Esophagus muscularis mucosa (tissue), 3 donors: ENCODE measurements around the gene FXYD7.

Experiments used
- CTCF ChIP-seq, 3 experiments: fragments of 200-600 bp in 2 of 3; fragments of 450-650 bp in 1 of 3; sonication (generic) in 2 of 3; IDR thresholded peaks; one replicate each; pipeline ENCODE4 v1.5.1; 2017 to 2019; ENCODE audit warnings: antibody characterized with exemption in 3 of 3, mild to moderate bottlenecking in 2 of 3, moderate library complexity in 1 of 3
- POLR2A ChIP-seq: fragments of 450-650 bp; IDR thresholded peaks from one replicate; pipeline ENCODE4 v1.6.1; 2017; ENCODE audit warnings: antibody characterized with exemption, moderate library complexity, mild to moderate bottlenecking, low read depth
- POLR2AphosphoS5 ChIP-seq, 2 donors: sonication (generic); formaldehyde crosslinking; IDR thresholded peaks; one replicate each; pipeline ENCODE4 v1.6.1; 2017; ENCODE audit warnings: antibody characterized with exemption in 2 of 2

GRCh38 chr19:35114353-35115176 lies 28.5 kb upstream of the FXYD7 start:
- TF ChIP-seq POLR2A (no peak), CTCF (IDR thresholded peaks at IDR 0.05) (peak; percentile 80 to 97 (median 83)), POLR2AphosphoS5 (IDR thresholded peaks at IDR 0.05) (peak in 1 of 2 donors; percentile 17)
